ENCODE data around the gene PP2D1.

PP2D1 gene, protein sequence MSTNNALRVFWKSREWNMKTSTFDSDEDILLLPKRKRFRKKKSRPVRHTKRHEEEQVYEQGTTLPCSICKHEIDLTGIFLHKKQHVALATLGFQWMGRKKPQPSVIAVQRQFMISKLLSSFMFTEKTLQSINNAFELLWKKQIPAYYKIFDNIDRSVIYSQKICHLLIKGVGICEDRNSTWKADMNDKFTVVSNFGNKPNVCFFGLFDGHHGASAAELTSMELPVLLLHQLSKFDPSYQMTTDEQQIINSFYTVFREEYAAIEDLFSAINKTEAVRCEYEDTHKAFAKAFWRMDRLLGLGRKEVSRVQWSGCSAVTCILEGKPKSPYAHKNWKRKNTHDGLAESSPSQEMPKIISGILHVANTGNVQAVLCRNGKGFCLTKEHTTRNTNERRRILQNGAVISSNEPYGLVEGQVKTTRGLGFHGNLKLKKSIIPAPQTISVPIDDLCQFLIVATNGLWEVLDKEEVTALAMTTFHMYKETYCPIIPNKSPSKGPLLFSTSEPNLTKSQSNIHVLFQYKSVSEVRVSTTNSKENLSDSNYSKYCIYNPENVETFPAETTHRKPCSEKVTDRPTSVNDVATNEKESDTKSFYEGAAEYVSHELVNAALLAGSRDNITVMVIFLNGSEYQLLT

DNA sequence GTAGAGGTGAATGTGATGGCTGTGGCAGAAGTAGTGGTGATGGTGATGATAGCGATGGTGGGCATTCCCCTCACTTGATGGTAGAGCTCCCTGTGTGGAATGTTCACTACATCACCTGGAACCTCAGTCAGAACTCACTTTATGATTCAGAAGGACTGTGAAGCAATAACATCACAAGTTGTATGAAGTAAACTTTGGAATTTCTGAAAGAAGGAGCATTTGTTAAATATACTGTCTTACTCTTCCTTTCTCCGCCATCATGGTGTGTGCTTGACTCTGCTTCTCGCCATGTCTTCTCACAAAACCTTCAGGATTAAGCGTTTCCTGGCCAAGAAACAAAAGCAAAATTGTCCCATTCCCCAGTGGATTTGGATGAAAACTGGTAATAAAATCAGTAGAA is at the start of gene PP2D1:
Gene PP2D1, minus strand, starts transcription at position 101 of the 400 bp plus-strand sequence. CDS start 192 bp downstream, outside the sequence.
- TF ChIP-seq, protein P1, sequence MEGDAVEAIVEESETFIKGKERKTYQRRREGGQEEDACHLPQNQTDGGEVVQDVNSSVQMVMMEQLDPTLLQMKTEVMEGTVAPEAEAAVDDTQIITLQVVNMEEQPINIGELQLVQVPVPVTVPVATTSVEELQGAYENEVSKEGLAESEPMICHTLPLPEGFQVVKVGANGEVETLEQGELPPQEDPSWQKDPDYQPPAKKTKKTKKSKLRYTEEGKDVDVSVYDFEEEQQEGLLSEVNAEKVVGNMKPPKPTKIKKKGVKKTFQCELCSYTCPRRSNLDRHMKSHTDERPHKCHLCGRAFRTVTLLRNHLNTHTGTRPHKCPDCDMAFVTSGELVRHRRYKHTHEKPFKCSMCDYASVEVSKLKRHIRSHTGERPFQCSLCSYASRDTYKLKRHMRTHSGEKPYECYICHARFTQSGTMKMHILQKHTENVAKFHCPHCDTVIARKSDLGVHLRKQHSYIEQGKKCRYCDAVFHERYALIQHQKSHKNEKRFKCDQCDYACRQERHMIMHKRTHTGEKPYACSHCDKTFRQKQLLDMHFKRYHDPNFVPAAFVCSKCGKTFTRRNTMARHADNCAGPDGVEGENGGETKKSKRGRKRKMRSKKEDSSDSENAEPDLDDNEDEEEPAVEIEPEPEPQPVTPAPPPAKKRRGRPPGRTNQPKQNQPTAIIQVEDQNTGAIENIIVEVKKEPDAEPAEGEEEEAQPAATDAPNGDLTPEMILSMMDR (IDR thresholded peaks at IDR 0.05; ENCODE audit: low read depth, low read length, missing control alignments), result no peak
- no peak within 1 kb of the TSS for H3K4me3 ChIP-seq (ENCODE audit: low read depth, low read length)
- DNase-seq (ENCODE audit: low read depth), result no peak

DNA sequence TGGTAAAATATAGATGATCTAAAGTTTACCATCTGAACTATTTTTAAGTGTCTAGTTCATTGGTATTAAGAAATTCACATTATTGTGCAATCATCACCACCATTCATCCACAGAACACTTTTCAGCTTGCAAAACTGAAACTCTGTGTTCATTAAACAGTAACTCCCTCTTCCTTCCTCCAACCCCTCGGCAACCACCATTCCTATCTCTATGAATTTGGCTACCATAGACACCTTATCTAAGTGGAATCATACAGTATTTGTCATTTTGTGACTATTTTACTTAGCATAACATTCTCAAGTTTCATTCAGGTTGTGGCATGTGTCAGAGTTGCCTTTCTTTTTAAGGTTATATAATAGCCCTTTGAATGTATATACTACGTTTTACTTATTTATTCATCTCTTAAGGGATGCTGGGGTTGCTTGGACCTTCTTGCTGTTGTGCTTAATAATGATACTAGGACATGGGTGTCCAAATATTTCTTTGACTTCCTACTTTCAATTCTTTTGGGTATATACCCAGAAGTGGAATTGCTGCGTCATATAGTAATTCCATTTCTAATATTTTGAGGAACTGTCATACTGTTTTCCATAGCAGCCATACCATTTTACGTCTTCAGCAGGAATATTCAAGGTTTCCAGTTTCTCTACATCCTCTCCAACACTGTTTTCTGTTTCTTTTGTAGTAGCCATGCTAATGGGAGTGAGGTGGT is 49.1 kb upstream of the PP2D1 start:
- DNase-seq (ENCODE audit: low read depth), result no peak
- no peak overlapping the region for H3K4me3 ChIP-seq (ENCODE audit: low read depth, low read length)
- TF ChIP-seq, protein P1 (IDR thresholded peaks at IDR 0.05; ENCODE audit: low read depth, low read length, missing control alignments), result no peak

DNA sequence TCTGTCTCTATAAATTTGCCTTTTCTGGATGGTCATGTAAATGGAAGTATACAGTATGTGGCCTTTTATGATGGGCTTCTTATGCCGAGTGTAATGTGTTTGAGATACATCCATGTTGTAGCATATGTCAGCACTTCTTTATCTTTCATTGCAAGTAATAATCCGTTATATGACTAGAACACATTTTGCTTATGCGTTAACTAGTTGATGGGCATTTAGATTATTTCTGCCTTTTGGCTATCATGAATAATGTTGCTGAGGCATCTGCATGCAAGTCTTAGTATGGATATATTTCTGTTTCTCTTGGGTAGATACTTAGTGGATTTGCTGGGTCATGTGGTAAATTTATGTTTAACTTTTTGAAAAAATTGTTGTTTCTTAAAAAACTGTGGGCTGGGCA is 47.9 kb upstream of the PP2D1 start:
- no peak overlapping the region for H3K4me3 ChIP-seq (ENCODE audit: low read depth, low read length)
- DNase-seq (ENCODE audit: low read depth), result no peak
- TF ChIP-seq, protein P1 (IDR thresholded peaks at IDR 0.05; ENCODE audit: low read depth, low read length, missing control alignments), result no peak

DNA sequence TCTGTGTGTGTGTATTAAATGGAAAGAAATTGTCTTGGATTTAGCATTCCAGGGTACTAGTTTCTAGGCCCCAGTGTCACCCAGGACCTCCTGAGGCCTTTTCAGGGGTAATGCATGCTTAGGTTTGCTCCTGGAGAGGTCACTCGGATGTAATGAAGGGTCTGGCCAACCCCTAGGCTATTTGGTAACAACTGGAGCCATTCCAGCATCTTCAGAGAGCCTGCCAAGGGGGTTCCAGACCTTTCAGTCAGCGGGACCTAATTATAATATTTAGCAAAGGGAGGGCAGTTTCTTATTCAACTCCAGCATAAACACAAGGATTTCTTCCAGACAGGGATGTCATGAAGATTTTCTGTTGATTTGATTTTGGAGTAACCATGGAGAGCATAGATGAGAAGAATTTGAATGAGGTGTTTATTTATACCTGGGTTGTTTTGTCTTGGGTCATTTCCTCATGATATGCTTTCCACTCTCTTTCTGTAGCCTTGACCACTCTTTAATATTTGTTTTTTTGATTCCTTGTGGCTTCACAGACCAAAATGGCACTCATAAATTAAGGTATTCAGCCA is 45.6 kb upstream of the PP2D1 start:
- no peak for DNase-seq (ENCODE audit: low read depth)
- H3K4me3 ChIP-seq (ENCODE audit: low read depth, low read length), result no peak overlapping the region
- TF ChIP-seq, protein P1 (IDR thresholded peaks at IDR 0.05; ENCODE audit: low read depth, low read length, missing control alignments), result no peak

DNA sequence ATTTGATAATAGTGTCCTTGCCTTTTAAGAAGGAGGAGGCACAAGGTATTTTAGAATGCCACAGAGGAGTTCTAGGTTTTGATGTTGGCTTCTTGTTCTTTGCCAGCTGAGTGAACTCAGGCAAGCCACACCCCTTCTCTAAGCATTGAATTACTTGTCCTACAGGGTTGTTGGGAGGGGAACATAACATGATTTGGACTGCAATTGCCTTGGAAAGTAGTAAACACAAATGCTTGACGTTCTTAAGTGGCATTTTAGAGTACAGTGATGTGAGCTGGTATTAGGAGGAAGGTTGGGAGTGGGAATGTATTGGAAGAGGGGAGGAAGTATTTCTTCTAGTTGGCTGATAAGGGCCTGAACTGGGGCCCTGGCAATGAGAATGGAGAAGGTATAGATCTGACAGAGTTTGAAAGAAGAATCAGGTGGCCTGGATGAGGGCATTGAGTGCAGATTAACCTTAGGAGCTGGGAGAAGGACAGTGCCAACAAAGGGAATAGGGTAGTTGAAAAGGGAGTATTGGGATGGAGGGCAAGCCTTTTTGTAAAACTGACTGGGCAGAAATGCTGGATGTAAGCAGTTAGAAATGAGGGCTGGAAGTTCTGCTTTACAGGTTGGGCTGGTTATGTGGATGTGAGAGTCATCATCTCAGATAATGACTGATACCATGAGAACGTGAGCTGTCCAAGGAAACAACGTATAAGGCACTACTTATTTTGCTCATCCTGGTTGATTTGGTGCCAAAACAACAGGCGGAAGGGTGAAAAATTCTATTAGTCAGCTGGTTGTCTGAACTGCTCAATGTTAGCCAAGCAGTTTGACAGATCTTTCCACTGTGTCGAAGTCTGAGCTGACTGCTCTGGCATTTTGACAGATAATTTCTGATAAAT is 44.9 kb upstream of the PP2D1 start:
- H3K4me3 ChIP-seq (ENCODE audit: low read depth, low read length), result no peak overlapping the region
- TF ChIP-seq, protein P1 (IDR thresholded peaks at IDR 0.05; ENCODE audit: low read depth, low read length, missing control alignments), result no peak
- DNase-seq (ENCODE audit: low read depth), result no peak

DNA sequence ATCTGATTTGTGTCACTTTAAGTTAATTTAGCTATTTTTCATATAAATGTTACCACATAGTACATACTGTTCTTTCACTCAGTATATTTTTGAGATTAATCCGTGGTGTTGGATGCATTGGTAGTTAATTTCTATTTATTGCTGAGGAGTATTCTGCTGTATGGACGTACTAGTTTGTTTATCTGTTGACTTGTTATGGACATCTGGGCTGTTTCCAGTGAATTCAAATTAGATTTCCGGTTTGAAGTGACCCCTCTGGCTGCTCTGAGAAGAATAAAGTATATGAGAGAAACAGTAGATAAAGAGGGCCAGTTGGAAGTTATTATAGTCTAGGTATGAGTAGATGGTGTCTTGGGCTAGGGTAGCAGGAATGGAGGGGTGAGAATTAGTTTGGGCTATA is 43.8 kb upstream of the PP2D1 start:
- H3K4me3 ChIP-seq (ENCODE audit: low read depth, low read length), result no peak overlapping the region
- TF ChIP-seq, protein P1 (IDR thresholded peaks at IDR 0.05; ENCODE audit: low read depth, low read length, missing control alignments), result no peak
- no peak for DNase-seq (ENCODE audit: low read depth)

Measured in GM12864 (cell line).